HepG2 (cell line): Measurements from ENCODE around the gene IFNE. TPM values are rescaled to one million over a fixed set of nuclear protein-coding genes. Genes with fewer than 3 reads are reported as not detected.

ENCODE experiments used
- ATAC-seq: fragments of 200-7000 bp; cut with Tn5 transposase; 3 replicates; pipeline ENCODE4 v1.9.1; 2020; ENCODE audit warnings: mild to moderate bottlenecking, moderate library complexity
- BruUV-seq: library from RNA; stranded (reverse); fragments of 400-500 nt; replicated peaks from 2 replicates; lab custom pipeline; 2021; lab: Mats Ljungman, UMichigan
- CTCF ChIA-PET: fragments of 300-600 bp; formaldehyde crosslinking; extraction: SDS; loops from one replicate; lab custom pipeline; 2021; ENCODE audit warnings: low total read pairs, inconsistent platforms, low intra/inter-chr PET ratio; lab: Yijun Ruan, JAX
- POLR2A ChIA-PET: fragments of 350-600 bp; sonication (Branson Sonifier 250); formaldehyde crosslinking; loops from one replicate; lab custom pipeline; 2020; ENCODE audit warnings: antibody characterized with exemption, inconsistent platforms; lab: Yijun Ruan, JAX
- DNase-seq: peaks from one replicate; pipeline ENCODE4 v3.0.0-alpha.2; 2015; ENCODE audit warnings: low spot score
- FAIRE-seq: peaks from 3 replicates; lab custom pipeline; 2011; peaks lifted over from hg19 to GRCh38; lab: Jason Lieb, UNC
- H2AFZ ChIP-seq: one replicate; pipeline ENCODE4 v1.6.1; 2011; ENCODE audit warnings: low read length, inconsistent platforms
- H3K27ac ChIP-seq: fragments of 300-600 bp; 3 replicates; pipeline ENCODE4 v1.8.0; 2011; ENCODE audit warnings: mixed run types, mild to moderate bottlenecking, mixed read lengths, low read length, inconsistent platforms; ENCODE audit not compliant: insufficient read depth; ENCODE audit errors: extremely low read length
- H3K27me3 ChIP-seq, 2 experiments: fragments of 200-600 bp in 1 of 2; 2 replicates in 1 of 2; 3 replicates in 1 of 2; pipeline versions ENCODE4 v1.6.0 to v1.8.0; 2011; ENCODE audit warnings: low read length in 2 of 2, mild to moderate bottlenecking in 2 of 2, moderate library complexity in 2 of 2, inconsistent platforms in 1 of 2; ENCODE audit not compliant: insufficient read depth in 2 of 2, control insufficient read depth in 1 of 2
- H3K36me3 ChIP-seq, 2 experiments: fragments of 200-600 bp in 1 of 2; replicated peaks in 1 of 2; 2 replicates in 1 of 2; 3 replicates in 1 of 2; pipeline versions ENCODE4 v1.5.1 to v1.8.0; 2011; ENCODE audit warnings: low read length in 2 of 2, inconsistent platforms in 1 of 2; ENCODE audit not compliant: insufficient read depth in 2 of 2, control insufficient read depth in 1 of 2
- H3K4me1 ChIP-seq: 2 replicates; pipeline ENCODE4 v1.5.1; 2012; ENCODE audit warnings: low read length, inconsistent platforms; ENCODE audit not compliant: insufficient read depth
- H3K4me2 ChIP-seq: 2 replicates; pipeline ENCODE4 v1.6.0; 2011; ENCODE audit warnings: low read depth, low read length, inconsistent platforms
- H3K4me3 ChIP-seq, 3 experiments: fragments of 200-600 bp in 1 of 3; sonication (generic), shearing (Covaris generic) in 1 of 3; replicated peaks in 1 of 3; 2 replicates each; pipeline ENCODE4 v1.5.1; 2011 to 2016; ENCODE audit warnings: low read length in 3 of 3, inconsistent platforms in 2 of 3, low read depth in 2 of 3, mild to moderate bottlenecking in 2 of 3, control low read depth in 1 of 3, mixed read lengths in 1 of 3; ENCODE audit not compliant: insufficient read depth in 1 of 3
- H3K79me2 ChIP-seq: one replicate; pipeline ENCODE4 v1.6.1; 2011; ENCODE audit warnings: low read length, inconsistent platforms; ENCODE audit not compliant: insufficient read depth
- H3K9ac ChIP-seq: 2 replicates; pipeline ENCODE4 v1.6.0; 2011; ENCODE audit warnings: mild to moderate bottlenecking, low read depth, low read length, inconsistent platforms; ENCODE audit not compliant: insufficient read depth
- H3K9me3 ChIP-seq: 2 replicates; pipeline ENCODE4 v1.5.1; 2012; ENCODE audit warnings: mild to moderate bottlenecking, low read length
- H4K20me1 ChIP-seq: 2 replicates; pipeline ENCODE4 v1.6.0; 2011; ENCODE audit warnings: inconsistent platforms, mild to moderate bottlenecking, low read length, moderate library complexity; ENCODE audit not compliant: insufficient read depth
- BRCA1 ChIP-seq: sonication (generic); formaldehyde crosslinking; IDR thresholded peaks from 2 replicates; pipeline ENCODE4 v1.4.0; 2020; ENCODE audit warnings: missing genetic modification reagents
- CHD4 ChIP-seq: fragments of 200-600 bp; sonication (generic); IDR thresholded peaks from 2 replicates; pipeline ENCODE4 v1.7.0; 2017; ENCODE audit warnings: mild to moderate bottlenecking, low read length, borderline replicate concordance
- GATAD2A ChIP-seq: IDR thresholded peaks from 2 replicates; pipeline ENCODE4 v1.6.1; 2016
- KLF6 ChIP-seq: IDR thresholded peaks from 2 replicates; pipeline ENCODE4 v1.8.0; 2016; ENCODE audit warnings: missing biosample characterization, missing genetic modification reagents
- MEIS2 ChIP-seq: sonication (generic); formaldehyde crosslinking; IDR thresholded peaks from 2 replicates; pipeline ENCODE4 v1.9.0; 2021; ENCODE audit warnings: mild to moderate bottlenecking, missing genetic modification reagents
- PAF1 ChIP-seq: IDR thresholded peaks from 2 replicates; pipeline ENCODE4 v1.6.1; 2016; ENCODE audit warnings: missing genetic modification reagents, missing compliant biosample characterization
- SOX5 ChIP-seq: IDR thresholded peaks from 2 replicates; pipeline ENCODE4 v1.6.1; 2016; ENCODE audit warnings: borderline replicate concordance
- TBL1XR1 ChIP-seq: fragments of 150-350 bp; IDR thresholded peaks from 2 replicates; pipeline ENCODE4 v1.6.1; 2014; ENCODE audit warnings: borderline replicate concordance, low read length; ENCODE audit not compliant: partially characterized antibody
- TBX2 ChIP-seq: sonication (generic); formaldehyde crosslinking; IDR thresholded peaks from 2 replicates; pipeline ENCODE4 v1.5.0; 2020; ENCODE audit warnings: missing genetic modification reagents, mild to moderate bottlenecking, borderline replicate concordance
- ZBTB25 ChIP-seq: IDR thresholded peaks from 2 replicates; pipeline ENCODE4 v1.6.1; 2018; ENCODE audit warnings: missing genetic modification reagents
- ZNF101 ChIP-seq: sonication (generic); formaldehyde crosslinking; IDR thresholded peaks from 2 replicates; pipeline ENCODE4 v1.4.0; 2020; ENCODE audit warnings: mild to moderate bottlenecking, low read depth, missing genetic modification reagents, borderline replicate concordance
- ZNF329 ChIP-seq: sonication (generic); formaldehyde crosslinking; IDR thresholded peaks from 2 replicates; pipeline ENCODE4 v1.9.0; 2021; ENCODE audit warnings: low read depth, mild to moderate bottlenecking, missing genetic modification reagents
- ZSCAN22 ChIP-seq: sonication (generic); formaldehyde crosslinking; IDR thresholded peaks from 2 replicates; pipeline ENCODE4 v1.4.0; 2020; ENCODE audit warnings: mild to moderate bottlenecking, missing genetic modification reagents
- WGBS: methylation state at CpG from one replicate; pipeline ENCODE4 v1.1.6; 2017; ENCODE audit warnings: low lambda C conversion rate; 5-methylcytosine and 5-hydroxymethylcytosine counted together
- in situ Hi-C: cut with HindIII; loops from 2 replicates; pipeline ENCODE4 v1.10.0; 2017; ENCODE audit warnings: low pct_unique_long_range_greater_than_20kb; ENCODE audit not compliant: extremely low pct_ligation_motif_present
- intact Hi-C: fragments of 100-400 bp; cut with micrococcal nuclease; formaldehyde crosslinking; loops from one replicate; pipeline ENCODE4 v1.10.0; 2022; ENCODE audit not compliant: unreplicated experiment
- polyA plus RNA-seq, 8 experiments: library from polyadenylated mRNA; depleted of rRNA in 3 of 8; stranded (reverse) in 7 of 8; unstranded in 1 of 8; fragments of >200 nt; fragmentation: Illumina TruSeq in 4 of 8; extraction: Trizol in 4 of 8; gene quantifications; 2 replicates each; pipeline versions ENCODE4 v1.2.1 to v1.2.3, GENCODE V29; 2011 to 2016; ENCODE audit warnings: low read depth in 4 of 8, missing spikeins in 1 of 8, mixed read lengths in 1 of 8; ENCODE audit not compliant: insufficient read depth in 1 of 8
- total RNA-seq, 5 experiments: library from RNA; depleted of rRNA; stranded (reverse); fragments of >200 nt; fragmentation: Illumina TruSeq; extraction: Trizol; gene quantifications; 2 replicates each; pipeline ENCODE4 v1.2.3, GENCODE V29; 2016; ENCODE audit warnings: low read depth in 1 of 5
- TF ChIP-seq, protein P1 (sequence below): sonication (generic); formaldehyde crosslinking; IDR thresholded peaks from 2 replicates; pipeline ENCODE4 v1.4.0; 2020; ENCODE audit warnings: missing genetic modification reagents
- TF ChIP-seq, protein P2 (sequence below): sonication (generic); formaldehyde crosslinking; IDR thresholded peaks from 2 replicates; pipeline ENCODE4 v1.4.0; 2020; ENCODE audit warnings: missing genetic modification reagents
- TF ChIP-seq, protein P3 (sequence below): sonication (generic); formaldehyde crosslinking; IDR thresholded peaks from 2 replicates; pipeline ENCODE4 v1.4.0; 2020; ENCODE audit warnings: missing genetic modification reagents

Gene IFNE
- total and polyA plus RNA-seq, 2 of the 13 experiments (the other 11 are each of a cell fraction or from before 2014, with no cell fraction given), result not detected

- no peak for TF ChIP-seq ZBTB25 (CRISPR knock-in tag)
- TF ChIP-seq MEIS2, result no peak
- TF ChIP-seq TBX2 (CRISPR knock-in tag), result no peak
- no peak for TF ChIP-seq GATAD2A (CRISPR knock-in tag)
- no peak for TF ChIP-seq CHD4
- TF ChIP-seq TBL1XR1, result no peak
- TF ChIP-seq PAF1, result no peak
- TF ChIP-seq BRCA1 (CRISPR knock-in tag), result no peak
- TF ChIP-seq, all 625 proteins: peak for 0
Measured at GRCh38 chr9:21504894-21505293, 22.8 kb upstream of the IFNE start (continued).

DNA sequence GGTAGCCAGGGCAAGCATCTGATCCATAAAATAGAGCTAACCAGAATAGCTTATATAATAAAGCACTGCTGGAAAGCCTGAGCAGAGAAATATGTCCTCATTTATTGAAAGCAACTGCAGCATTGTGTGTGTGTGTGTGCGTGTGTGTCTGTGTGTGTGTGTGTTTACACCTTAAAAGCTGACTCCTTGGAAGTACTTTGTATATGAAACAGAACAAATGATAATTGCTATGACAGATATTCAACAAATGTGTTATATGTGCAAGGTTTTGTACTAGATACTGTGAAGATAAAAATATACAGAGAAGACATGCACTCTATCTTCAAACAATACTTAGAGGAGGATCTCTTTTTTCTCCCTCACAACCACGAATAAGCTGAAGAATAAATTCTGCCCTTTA is 22.0 kb upstream of the IFNE start:
- WGBS, result 2% methylated on average over 2 of the region's 2 CpGs
- Histone ChIP-seq H3K4me3 (no peak overlapping the region), H3K4me1 (no peaks in the 10 kb centered on the region), H3K9me3 (no peaks in the 10 kb centered on the region), H3K79me2 (no peaks in the 10 kb centered on the region), H3K4me2 (no peak overlapping the region), H3K36me3 (no peaks in the 10 kb centered on the region), H3K27me3 (no peaks in the 10 kb centered on the region), H3K27ac (no peak overlapping the region), H2AFZ (no peak overlapping the region), H3K9ac (no peak overlapping the region), H4K20me1 (no peaks in the 10 kb centered on the region)
- BruUV-seq, result no TSS peak
- ATAC-seq, result no peak
- in situ Hi-C loops, result no loop called here
- intact Hi-C loops, result no loop called here
- FAIRE-seq, result no peak
- ChIA-PET POLR2A (no interaction called here), CTCF (no interaction called here)
- DNase-seq, result no peak
- TF ChIP-seq, protein P1, sequence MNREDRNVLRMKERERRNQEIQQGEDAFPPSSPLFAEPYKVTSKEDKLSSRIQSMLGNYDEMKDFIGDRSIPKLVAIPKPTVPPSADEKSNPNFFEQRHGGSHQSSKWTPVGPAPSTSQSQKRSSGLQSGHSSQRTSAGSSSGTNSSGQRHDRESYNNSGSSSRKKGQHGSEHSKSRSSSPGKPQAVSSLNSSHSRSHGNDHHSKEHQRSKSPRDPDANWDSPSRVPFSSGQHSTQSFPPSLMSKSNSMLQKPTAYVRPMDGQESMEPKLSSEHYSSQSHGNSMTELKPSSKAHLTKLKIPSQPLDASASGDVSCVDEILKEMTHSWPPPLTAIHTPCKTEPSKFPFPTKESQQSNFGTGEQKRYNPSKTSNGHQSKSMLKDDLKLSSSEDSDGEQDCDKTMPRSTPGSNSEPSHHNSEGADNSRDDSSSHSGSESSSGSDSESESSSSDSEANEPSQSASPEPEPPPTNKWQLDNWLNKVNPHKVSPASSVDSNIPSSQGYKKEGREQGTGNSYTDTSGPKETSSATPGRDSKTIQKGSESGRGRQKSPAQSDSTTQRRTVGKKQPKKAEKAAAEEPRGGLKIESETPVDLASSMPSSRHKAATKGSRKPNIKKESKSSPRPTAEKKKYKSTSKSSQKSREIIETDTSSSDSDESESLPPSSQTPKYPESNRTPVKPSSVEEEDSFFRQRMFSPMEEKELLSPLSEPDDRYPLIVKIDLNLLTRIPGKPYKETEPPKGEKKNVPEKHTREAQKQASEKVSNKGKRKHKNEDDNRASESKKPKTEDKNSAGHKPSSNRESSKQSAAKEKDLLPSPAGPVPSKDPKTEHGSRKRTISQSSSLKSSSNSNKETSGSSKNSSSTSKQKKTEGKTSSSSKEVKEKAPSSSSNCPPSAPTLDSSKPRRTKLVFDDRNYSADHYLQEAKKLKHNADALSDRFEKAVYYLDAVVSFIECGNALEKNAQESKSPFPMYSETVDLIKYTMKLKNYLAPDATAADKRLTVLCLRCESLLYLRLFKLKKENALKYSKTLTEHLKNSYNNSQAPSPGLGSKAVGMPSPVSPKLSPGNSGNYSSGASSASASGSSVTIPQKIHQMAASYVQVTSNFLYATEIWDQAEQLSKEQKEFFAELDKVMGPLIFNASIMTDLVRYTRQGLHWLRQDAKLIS (CRISPR knock-in tag), result no peak
- TF ChIP-seq ZSCAN22 (CRISPR knock-in tag), result no peak
- no peak for TF ChIP-seq ZNF329
- TF ChIP-seq, protein P2, sequence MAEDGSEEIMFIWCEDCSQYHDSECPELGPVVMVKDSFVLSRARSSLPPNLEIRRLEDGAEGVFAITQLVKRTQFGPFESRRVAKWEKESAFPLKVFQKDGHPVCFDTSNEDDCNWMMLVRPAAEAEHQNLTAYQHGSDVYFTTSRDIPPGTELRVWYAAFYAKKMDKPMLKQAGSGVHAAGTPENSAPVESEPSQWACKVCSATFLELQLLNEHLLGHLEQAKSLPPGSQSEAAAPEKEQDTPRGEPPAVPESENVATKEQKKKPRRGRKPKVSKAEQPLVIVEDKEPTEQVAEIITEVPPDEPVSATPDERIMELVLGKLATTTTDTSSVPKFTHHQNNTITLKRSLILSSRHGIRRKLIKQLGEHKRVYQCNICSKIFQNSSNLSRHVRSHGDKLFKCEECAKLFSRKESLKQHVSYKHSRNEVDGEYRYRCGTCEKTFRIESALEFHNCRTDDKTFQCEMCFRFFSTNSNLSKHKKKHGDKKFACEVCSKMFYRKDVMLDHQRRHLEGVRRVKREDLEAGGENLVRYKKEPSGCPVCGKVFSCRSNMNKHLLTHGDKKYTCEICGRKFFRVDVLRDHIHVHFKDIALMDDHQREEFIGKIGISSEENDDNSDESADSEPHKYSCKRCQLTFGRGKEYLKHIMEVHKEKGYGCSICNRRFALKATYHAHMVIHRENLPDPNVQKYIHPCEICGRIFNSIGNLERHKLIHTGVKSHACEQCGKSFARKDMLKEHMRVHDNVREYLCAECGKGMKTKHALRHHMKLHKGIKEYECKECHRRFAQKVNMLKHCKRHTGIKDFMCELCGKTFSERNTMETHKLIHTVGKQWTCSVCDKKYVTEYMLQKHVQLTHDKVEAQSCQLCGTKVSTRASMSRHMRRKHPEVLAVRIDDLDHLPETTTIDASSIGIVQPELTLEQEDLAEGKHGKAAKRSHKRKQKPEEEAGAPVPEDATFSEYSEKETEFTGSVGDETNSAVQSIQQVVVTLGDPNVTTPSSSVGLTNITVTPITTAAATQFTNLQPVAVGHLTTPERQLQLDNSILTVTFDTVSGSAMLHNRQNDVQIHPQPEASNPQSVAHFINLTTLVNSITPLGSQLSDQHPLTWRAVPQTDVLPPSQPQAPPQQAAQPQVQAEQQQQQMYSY (CRISPR knock-in tag), result no peak
- no peak for TF ChIP-seq ZNF101 (CRISPR knock-in tag)
- TF ChIP-seq, protein P3, sequence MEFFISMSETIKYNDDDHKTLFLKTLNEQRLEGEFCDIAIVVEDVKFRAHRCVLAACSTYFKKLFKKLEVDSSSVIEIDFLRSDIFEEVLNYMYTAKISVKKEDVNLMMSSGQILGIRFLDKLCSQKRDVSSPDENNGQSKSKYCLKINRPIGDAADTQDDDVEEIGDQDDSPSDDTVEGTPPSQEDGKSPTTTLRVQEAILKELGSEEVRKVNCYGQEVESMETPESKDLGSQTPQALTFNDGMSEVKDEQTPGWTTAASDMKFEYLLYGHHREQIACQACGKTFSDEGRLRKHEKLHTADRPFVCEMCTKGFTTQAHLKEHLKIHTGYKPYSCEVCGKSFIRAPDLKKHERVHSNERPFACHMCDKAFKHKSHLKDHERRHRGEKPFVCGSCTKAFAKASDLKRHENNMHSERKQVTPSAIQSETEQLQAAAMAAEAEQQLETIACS (CRISPR knock-in tag), result no peak
- no peak for TF ChIP-seq SOX5 (CRISPR knock-in tag)
- no peak for TF ChIP-seq KLF6 (CRISPR knock-in tag)
